Naive thymus-derived CD4-positive, alpha-beta T cell (primary cell): ENCODE data around the gene ZNF718. TPM values are rescaled to one million over a fixed set of nuclear protein-coding genes. Genes with fewer than 3 reads are reported as not detected.
"Not testable (repeated sequence)": the region's sequence is repeated elsewhere in the genome, so short reads cannot be mapped to it uniquely, and the experiment has no call there.

Experiments
- ATAC-seq: fragments of 150-1000 bp; cut with Tn5 transposase; 2 replicates; pipeline ENCODE4 v1.10.0; 2021; ENCODE audit warnings: mild to moderate bottlenecking, moderate library complexity
- CTCF ChIA-PET: fragments of 350-600 bp; sonication (Branson Sonifier 250); formaldehyde crosslinking; loops from one replicate; lab custom pipeline; 2021; ENCODE audit warnings: antibody characterized with exemption; lab: Charles Lee
- POLR2A ChIA-PET: fragments of 350-600 bp; sonication (Branson Sonifier 250); formaldehyde crosslinking; loops from one replicate; lab custom pipeline; 2021; ENCODE audit warnings: antibody characterized with exemption, inconsistent platforms; lab: Charles Lee
- DNase-seq, 9 donors: peaks; one replicate each; pipeline versions ENCODE4 v3.0.0 to v3.0.0-alpha.2; 2020 to 2022; ENCODE audit warnings: mixed read lengths in 1 of 9
- H3K27ac ChIP-seq: one replicate; pipeline ENCODE4 v1.7.0; 2013; ENCODE audit warnings: mild to moderate bottlenecking, low read depth, low read length, moderate library complexity
- H3K27me3 ChIP-seq, 2 donors: one replicate each; pipeline ENCODE4 v1.7.0; 2013; ENCODE audit warnings: low read length in 2 of 2, mild to moderate bottlenecking in 2 of 2, moderate library complexity in 2 of 2; ENCODE audit not compliant: control insufficient read depth in 2 of 2, insufficient read depth in 2 of 2
- H3K36me3 ChIP-seq, 3 experiments: 1 replicate in 2 of 3; 2 replicates in 1 of 3; pipeline ENCODE4 v1.7.0; 2013; ENCODE audit warnings: low read length in 3 of 3, mild to moderate bottlenecking in 3 of 3, moderate library complexity in 1 of 3; ENCODE audit not compliant: insufficient read depth in 3 of 3, control insufficient read depth in 2 of 3
- H3K4me1 ChIP-seq, 2 donors: one replicate each; pipeline ENCODE4 v1.7.0; 2013; ENCODE audit warnings: low read length in 2 of 2, mild to moderate bottlenecking in 2 of 2, moderate library complexity in 1 of 2; ENCODE audit not compliant: control insufficient read depth in 2 of 2, insufficient read depth in 2 of 2
- H3K4me3 ChIP-seq: 2 replicates; pipeline ENCODE4 v1.7.0; 2013; ENCODE audit warnings: mild to moderate bottlenecking, low read length
- H3K9me3 ChIP-seq, 3 experiments: 1 replicate in 2 of 3; 2 replicates in 1 of 3; pipeline ENCODE4 v1.7.0; 2013; ENCODE audit warnings: low read length in 3 of 3; ENCODE audit not compliant: control insufficient read depth in 2 of 3
- H3K27ac Mint-ChIP-seq, 9 donors: one replicate each; pipeline ENCODE4 v1.8.0; 2020 to 2022; ENCODE audit warnings: mixed read lengths in 9 of 9, mild to moderate bottlenecking in 8 of 9, moderate library complexity in 5 of 9, inconsistent platforms in 2 of 9
- H3K27me3 Mint-ChIP-seq, 5 donors: one replicate each; pipeline ENCODE4 v1.8.0; 2021 to 2022; ENCODE audit warnings: mixed read lengths in 5 of 5, mild to moderate bottlenecking in 1 of 5
- H3K36me3 Mint-ChIP-seq, 5 donors: one replicate each; pipeline ENCODE4 v1.8.0; 2020 to 2022; ENCODE audit warnings: mixed read lengths in 5 of 5, mild to moderate bottlenecking in 3 of 5, inconsistent platforms in 1 of 5
- H3K4me1 Mint-ChIP-seq, 7 donors: one replicate each; pipeline ENCODE4 v1.8.0; 2020 to 2022; ENCODE audit warnings: mixed read lengths in 7 of 7, mild to moderate bottlenecking in 3 of 7, inconsistent platforms in 1 of 7
- H3K4me3 Mint-ChIP-seq, 10 donors: one replicate each; pipeline ENCODE4 v1.8.0; 2020 to 2022; ENCODE audit warnings: mild to moderate bottlenecking in 10 of 10, mixed read lengths in 10 of 10, moderate library complexity in 6 of 10, inconsistent platforms in 2 of 10
- H3K9me3 Mint-ChIP-seq, 11 donors: one replicate each; pipeline ENCODE4 v1.8.0; 2020 to 2022; ENCODE audit warnings: mixed read lengths in 11 of 11, mild to moderate bottlenecking in 4 of 11, inconsistent platforms in 1 of 11, moderate library complexity in 1 of 11
- intact Hi-C, 2 donors: fragments of 100-400 bp; cut with micrococcal nuclease; formaldehyde crosslinking; loops; one replicate each; pipeline ENCODE4 v1.15.1; 2023
- polyA plus RNA-seq, 2 donors: library from polyadenylated mRNA; unstranded; fragments of 300-500 nt; fragmentation: Illumina TruSeq; gene quantifications; one replicate each; pipeline ENCODE4 v1.2.3, GENCODE V29; 2021
- total RNA-seq, 6 experiments: library from RNA in 5 of 6; stranded (reverse) in 5 of 6; gene quantifications; 1 replicate in 5 of 6; 2 replicates in 1 of 6; pipeline ENCODE4 v1.2.3 and lab custom pipeline; 2021 to 2026

The ZNF718 gene
- total RNA-seq: 10 to 100 TPM in 2 of 5 experiments, 1 to 10 TPM in 3; 2.4 to 12.3 (median 10.0) TPM
- 1 to 10 TPM; 6.0 to 7.0 TPM for polyA plus RNA-seq
- total RNA-seq (lab: John Stamatoyannopoulos, UW): 18.4 reads per million, percentile 48 among the genes with 10 or more reads in this experiment

GRCh38 chr4:124275-125081 lies at the start of gene ZNF718:
Gene ZNF718 (plus strand): TSS chr4:124501. CDS start chr4:124671, 170 bp downstream.
- H3K27ac ChIP-seq: peak within 1 kb of the TSS; percentile 94
- POLR2A ChIA-PET: interaction anchor here (0.8 to 3.5 kb wide), 18 partner anchors 9 to 550 kb away, joined by 3 to 26 read pairs (median 5); partner anchors contain the start of genes ATP5ME, MYL5, PIGG and ZNF141
- DNase-seq: peak; percentile 17 to 94 (median 90)
- Mint-ChIP-seq H3K27ac (peak within 1 kb of the TSS; percentile 93 to 100 (median 99)), H3K9me3 (peaks cover 5 to 97% (median 36%) of the 10 kb centered on the region in 11 donors), H3K4me3 (peak within 1 kb of the TSS; percentile 91 to 100 (median 98)), H3K4me1 (peaks cover 21 to 52% (median 42%) of the 10 kb centered on the region in 7 donors), H3K27me3 (no peaks in the 10 kb centered on the region), H3K36me3 (peaks cover 5 to 57% (median 40%) of the 10 kb centered on the region in 5 donors)
- CTCF ChIA-PET: interaction anchor here (0.6 to 1.6 kb wide), 2 partner anchors 313 to 349 kb away, joined by 4 to 5 read pairs; no protein-coding TSS in a partner anchor
- H3K27me3 ChIP-seq: no peaks in the 10 kb centered on the region
- H3K4me1 ChIP-seq: peaks cover 22 to 30% of the 10 kb centered on the region in 2 donors
- H3K9me3 ChIP-seq: peaks cover 0 to 45% (median 0%) of the 10 kb centered on the region in 3 experiments
- intact Hi-C loops: loop anchor here (5.0 kb wide), 5 partner anchors 118 to 658 kb away; partner anchors contain the start of genes ATP5ME (in 2 of the 2), MYL5 (in 2 of the 2) and ZNF141 (in 2 of the 2)
- peaks cover 6 to 31% (median 11%) of the 10 kb centered on the region in 3 experiments for H3K36me3 ChIP-seq
- peak; percentile 93 for ATAC-seq
- H3K4me3 ChIP-seq: peak within 1 kb of the TSS; percentile 89

GRCh38 chr4:85951-86350 lies 38.4 kb upstream of the ZNF718 start:
- POLR2A ChIA-PET: no interaction called here
- H3K4me1 Mint-ChIP-seq: no peaks in the 10 kb centered on the region
- DNase-seq (no peak), ATAC-seq (no peak)
- Histone ChIP-seq H3K27ac (no peak overlapping the region), H3K27me3 (no peaks in the 10 kb centered on the region), H3K9me3 (peaks cover 14 to 71% (median 25%) of the 10 kb centered on the region in 3 experiments), H3K36me3 (peaks cover 0 to 17% (median 0%) of the 10 kb centered on the region in 3 experiments), H3K4me1 (no peaks in the 10 kb centered on the region), H3K4me3 (no peak overlapping the region)
- intact Hi-C loops: no loop called here
- H3K27ac Mint-ChIP-seq: no peak overlapping the region
- H3K36me3 Mint-ChIP-seq: peaks cover 20 to 65% (median 54%) of the 10 kb centered on the region in 5 donors
- no peaks in the 10 kb centered on the region for H3K27me3 Mint-ChIP-seq
- CTCF ChIA-PET: no interaction called here
- H3K4me3 Mint-ChIP-seq: no peak overlapping the region
- peaks cover 9 to 97% (median 59%) of the 10 kb centered on the region in 11 donors for H3K9me3 Mint-ChIP-seq

- H3K27me3 Mint-ChIP-seq, POLR2A ChIA-PET, H3K27ac Mint-ChIP-seq, H3K4me3 Mint-ChIP-seq, H3K27ac ChIP-seq, H3K4me1 Mint-ChIP-seq, CTCF ChIA-PET, intact Hi-C loops, DNase-seq, H3K4me1 ChIP-seq, H3K4me3 ChIP-seq, H3K27me3 ChIP-seq, ATAC-seq: not testable (repeated sequence)
- Histone ChIP-seq H3K36me3 (peaks cover 0 to 17% (median 0%) of the 10 kb centered on the region in 3 experiments), H3K9me3 (peaks cover 18 to 72% (median 25%) of the 10 kb centered on the region in 3 experiments)
- Mint-ChIP-seq H3K36me3 (peaks cover 20 to 63% (median 52%) of the 10 kb centered on the region in 5 donors), H3K9me3 (peaks cover 9 to 97% (median 61%) of the 10 kb centered on the region in 11 donors)
These were observed 37.6 kb upstream of the ZNF718 start for GRCh38 chr4:86559-87324.

- Histone ChIP-seq H3K36me3 (no peaks in the 10 kb centered on the region), H3K27me3 (no peaks in the 10 kb centered on the region), H3K9me3 (peaks cover 0 to 81% (median 7%) of the 10 kb centered on the region in 3 experiments), H3K4me1 (no peaks in the 10 kb centered on the region), H3K4me3 (no peak overlapping the region), H3K27ac (no peak overlapping the region)
- no peak overlapping the region for H3K4me3 Mint-ChIP-seq
- H3K9me3 Mint-ChIP-seq: peaks cover 6 to 98% (median 62%) of the 10 kb centered on the region in 11 donors
- intact Hi-C loops: no loop called here
- ChIA-PET POLR2A (no interaction called here), CTCF (no interaction called here)
- no peak for ATAC-seq
- peaks cover 0 to 6% (median 3%) of the 10 kb centered on the region in 5 donors for H3K27me3 Mint-ChIP-seq
- H3K36me3 Mint-ChIP-seq: peaks cover 0 to 18% (median 12%) of the 10 kb centered on the region in 5 donors
- H3K27ac Mint-ChIP-seq: no peak overlapping the region
- DNase-seq: no peak
- H3K4me1 Mint-ChIP-seq: peaks cover 0 to 2% (median 0%) of the 10 kb centered on the region in 7 donors
These were observed 25.9 kb upstream of the ZNF718 start for GRCh38 chr4:98386-98785.

- H3K4me1 Mint-ChIP-seq: peaks cover 0 to 4% (median 0%) of the 10 kb centered on the region in 7 donors
- ATAC-seq (no peak), DNase-seq (no peak)
- no peak overlapping the region for H3K27ac Mint-ChIP-seq
- Histone ChIP-seq H3K36me3 (no peaks in the 10 kb centered on the region), H3K27me3 (no peaks in the 10 kb centered on the region), H3K27ac (no peak overlapping the region), H3K9me3 (peaks cover 0 to 70% (median 7%) of the 10 kb centered on the region in 3 experiments), H3K4me3 (no peak overlapping the region), H3K4me1 (no peaks in the 10 kb centered on the region)
- ChIA-PET POLR2A (no interaction called here), CTCF (no interaction called here)
- H3K9me3 Mint-ChIP-seq: peaks cover 4 to 98% (median 57%) of the 10 kb centered on the region in 11 donors
- H3K36me3 Mint-ChIP-seq: peaks cover 0 to 16% (median 10%) of the 10 kb centered on the region in 5 donors
- intact Hi-C loops: no loop called here
- H3K27me3 Mint-ChIP-seq: peaks cover 0 to 19% (median 7%) of the 10 kb centered on the region in 5 donors
- no peak overlapping the region for H3K4me3 Mint-ChIP-seq
These were observed 24.4 kb upstream of the ZNF718 start for GRCh38 chr4:99863-100262.

- Mint-ChIP-seq H3K27me3 (peaks cover 24 to 78% (median 60%) of the 10 kb centered on the region in 5 donors), H3K4me3 (peak overlapping the region in 1 of 10 donors; percentile 21), H3K9me3 (peaks cover 23 to 93% (median 70%) of the 10 kb centered on the region in 11 donors), H3K27ac (no peak overlapping the region), H3K36me3 (peaks cover 15 to 69% (median 26%) of the 10 kb centered on the region in 5 donors), H3K4me1 (peaks cover 0 to 13% (median 0%) of the 10 kb centered on the region in 7 donors)
- ATAC-seq: no peak
- intact Hi-C loops: no loop called here
- Histone ChIP-seq H3K27ac (no peak overlapping the region), H3K9me3 (peaks cover 0 to 75% (median 10%) of the 10 kb centered on the region in 3 experiments), H3K27me3 (peaks cover 0 to 6% of the 10 kb centered on the region in 2 donors), H3K36me3 (no peaks in the 10 kb centered on the region), H3K4me3 (no peak overlapping the region), H3K4me1 (no peaks in the 10 kb centered on the region)
- POLR2A ChIA-PET: no interaction called here
- no peak for DNase-seq
- CTCF ChIA-PET: no interaction called here
These were observed 17.2 kb upstream of the ZNF718 start for GRCh38 chr4:107083-107443.
